HCEC 1CT (cell line): ENCODE data around the gene EDNRA.
"Not testable (repeated sequence)": the region's sequence is repeated elsewhere in the genome, so short reads cannot be mapped to it uniquely, and the experiment has no call there.

Experiments
- DNase-seq: peaks from one replicate; pipeline ENCODE4 v3.0.0-alpha.2; 2017

Gene EDNRA

DNA sequence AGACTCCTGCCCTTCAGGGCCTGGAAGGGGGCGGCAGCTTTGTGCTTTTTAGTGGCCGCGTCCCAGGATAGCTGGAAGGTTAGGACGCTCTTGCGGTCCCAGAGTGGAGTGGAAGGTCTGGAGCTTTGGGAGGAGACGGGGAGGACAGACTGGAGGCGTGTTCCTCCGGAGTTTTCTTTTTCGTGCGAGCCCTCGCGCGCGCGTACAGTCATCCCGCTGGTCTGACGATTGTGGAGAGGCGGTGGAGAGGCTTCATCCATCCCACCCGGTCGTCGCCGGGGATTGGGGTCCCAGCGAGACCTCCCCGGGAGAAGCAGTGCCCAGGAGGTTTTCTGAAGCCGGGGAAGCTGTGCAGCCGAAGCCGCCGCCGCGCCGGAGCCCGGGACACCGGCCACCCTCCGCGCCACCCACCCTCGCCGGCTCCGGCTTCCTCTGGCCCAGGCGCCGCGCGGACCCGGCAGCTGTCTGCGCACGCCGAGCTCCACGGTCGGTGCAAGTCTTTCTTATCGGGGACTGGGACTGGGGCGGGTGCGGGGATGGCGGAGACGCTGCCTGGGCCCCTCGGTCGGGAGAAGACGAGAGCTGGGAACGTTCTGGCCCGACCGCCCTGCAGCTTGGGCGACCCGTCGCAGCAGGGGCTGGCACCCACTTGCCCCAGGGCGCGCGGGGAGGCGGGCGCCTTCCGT, at the start of gene EDNRA:
TSS of gene EDNRA (plus strand) at position 207 of the 686 bp plus-strand sequence. CDS start 4,585 bp downstream, outside the sequence.
- DNase-seq: peak; percentile 26

DNA sequence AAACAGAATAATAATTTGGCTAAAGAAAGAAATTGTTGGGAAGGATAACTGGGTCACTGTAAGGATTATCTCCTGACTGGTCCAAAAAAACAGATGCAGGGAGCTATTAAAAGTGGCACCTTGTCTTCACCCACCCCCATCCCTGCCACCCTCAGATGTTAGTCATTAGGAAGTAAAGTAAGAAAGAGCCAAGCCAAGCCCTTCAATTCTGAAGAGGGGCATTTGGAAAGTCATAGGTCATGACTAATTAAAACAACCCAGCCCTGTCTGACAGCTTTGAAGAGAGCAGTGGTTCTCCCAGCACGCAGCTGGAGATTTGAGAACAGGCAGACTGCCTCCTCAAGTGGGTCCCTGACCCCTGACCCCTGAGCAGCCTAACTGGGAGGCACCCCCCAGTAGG, 46.5 kb upstream of the EDNRA start:
- not testable (repeated sequence) for DNase-seq

DNA sequence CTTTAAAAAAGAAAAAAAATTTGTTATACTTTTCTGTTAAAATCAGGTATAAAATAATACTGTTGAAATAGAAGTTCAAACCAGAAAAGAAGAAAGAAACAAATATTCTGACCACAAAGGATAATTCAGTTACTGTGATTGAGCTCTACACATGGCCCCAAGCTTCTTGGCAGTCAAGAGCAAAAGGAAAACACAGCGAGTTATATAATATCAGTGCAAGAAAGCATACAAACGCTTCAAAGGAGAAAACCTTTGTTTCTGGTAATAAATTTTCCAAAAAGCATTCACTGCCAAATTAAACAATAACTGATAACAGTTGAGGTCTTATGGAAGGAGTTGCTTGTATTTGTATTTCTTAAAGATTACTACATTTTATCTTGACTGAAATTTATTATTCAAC, 40.5 kb upstream of the EDNRA start:
- DNase-seq: no peak

DNA sequence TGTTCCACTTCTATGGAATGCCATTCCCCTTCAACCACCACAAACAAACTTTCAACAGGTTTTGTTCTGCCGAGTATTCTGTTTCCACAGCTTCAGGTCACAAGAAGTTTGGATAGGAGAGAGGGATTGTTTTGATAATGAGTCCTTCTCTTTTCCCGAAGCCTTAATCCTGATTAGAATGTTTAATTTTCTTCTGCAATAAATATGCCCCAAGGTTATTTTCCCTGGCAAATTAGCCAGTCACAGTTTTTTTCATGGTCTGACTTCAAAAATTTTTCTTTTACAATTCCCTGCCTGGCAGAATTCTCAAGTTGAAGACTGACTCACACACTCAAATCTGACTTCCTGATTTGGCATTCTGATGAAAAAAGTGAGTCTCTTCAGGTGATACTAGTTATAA, 33.1 kb upstream of the EDNRA start:
- DNase-seq: no peak

DNA sequence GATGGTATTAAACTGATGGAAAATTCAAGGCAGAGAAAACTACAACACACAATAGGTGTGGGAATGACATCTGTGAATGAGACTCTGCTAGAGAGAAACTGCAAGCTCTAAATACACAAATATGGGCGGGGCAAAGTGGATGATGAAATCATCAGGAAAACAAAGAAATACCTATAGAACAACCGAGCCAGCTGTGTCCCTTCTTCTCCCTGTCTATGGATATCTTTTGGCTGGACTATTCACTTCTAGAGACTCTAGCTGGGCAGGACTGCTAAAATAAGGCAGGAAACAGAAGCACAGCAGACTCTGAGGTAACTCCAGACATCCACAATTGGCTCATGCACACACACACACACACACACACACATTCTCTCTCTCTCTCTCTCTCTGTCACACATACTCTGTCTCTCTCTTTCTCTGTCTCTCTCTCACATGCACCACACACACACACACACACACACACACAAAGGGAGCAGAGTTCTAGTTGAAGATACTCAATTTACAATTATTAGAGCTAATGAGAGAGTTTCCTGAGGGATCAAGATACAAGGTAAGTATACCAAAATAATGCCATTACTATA, 27.2 kb upstream of the EDNRA start:
- DNase-seq: no peak

DNA sequence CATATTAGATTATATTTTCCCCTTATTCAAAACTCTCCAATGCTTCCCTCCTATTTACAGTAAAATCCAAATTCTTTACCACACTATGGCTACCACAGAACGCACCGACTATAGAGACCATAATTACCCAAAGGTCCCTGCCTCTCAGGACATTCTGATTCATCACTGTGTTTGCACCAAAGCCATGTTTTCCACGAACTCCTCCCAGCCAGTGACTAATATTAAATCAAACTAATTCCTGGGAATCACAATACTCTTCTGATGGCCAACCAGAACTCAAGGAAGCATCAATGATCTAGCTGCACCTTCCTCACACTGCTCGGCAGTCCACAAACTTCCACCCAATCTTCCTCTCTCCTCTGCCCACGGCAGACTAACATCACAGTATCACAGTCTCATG, 24.2 kb upstream of the EDNRA start:
- DNase-seq: no peak

DNA sequence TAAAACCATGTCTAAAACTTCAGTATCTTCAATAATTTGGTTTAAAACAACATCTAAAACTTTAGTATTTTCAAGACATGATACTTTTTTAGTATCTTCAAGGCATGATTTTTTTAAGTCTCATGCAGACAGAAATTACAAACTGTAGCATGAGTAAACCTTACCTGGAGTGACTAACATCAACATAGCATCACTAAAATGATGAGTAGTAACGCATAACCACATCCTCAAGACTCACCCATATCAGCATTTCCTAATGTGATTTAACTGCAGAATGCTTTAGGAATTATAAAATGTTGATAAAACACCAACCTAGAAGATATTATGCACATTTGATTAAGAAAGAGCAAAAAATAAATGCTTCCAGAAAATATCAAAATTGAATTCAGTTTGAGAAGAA, 19.7 kb upstream of the EDNRA start:
- no peak for DNase-seq

DNA sequence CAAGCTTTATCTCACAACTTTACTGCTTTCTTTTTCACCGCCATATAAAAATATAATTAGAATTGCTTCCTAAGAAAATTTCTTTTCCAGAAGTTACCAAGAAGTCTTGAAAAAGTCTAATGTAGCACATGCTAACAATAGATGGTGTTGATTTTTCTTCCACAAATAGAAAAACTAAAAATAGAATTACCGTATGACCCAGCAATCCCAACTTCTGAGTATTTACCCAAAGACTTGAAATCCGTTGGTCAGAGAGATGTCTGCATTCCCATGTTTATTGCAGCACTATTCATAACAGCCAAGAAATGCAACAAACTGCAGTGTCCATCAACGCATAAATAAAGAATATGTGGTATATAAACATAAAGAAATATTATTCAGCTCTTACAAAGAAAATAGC, 17.8 kb upstream of the EDNRA start:
- DNase-seq: no peak

DNA sequence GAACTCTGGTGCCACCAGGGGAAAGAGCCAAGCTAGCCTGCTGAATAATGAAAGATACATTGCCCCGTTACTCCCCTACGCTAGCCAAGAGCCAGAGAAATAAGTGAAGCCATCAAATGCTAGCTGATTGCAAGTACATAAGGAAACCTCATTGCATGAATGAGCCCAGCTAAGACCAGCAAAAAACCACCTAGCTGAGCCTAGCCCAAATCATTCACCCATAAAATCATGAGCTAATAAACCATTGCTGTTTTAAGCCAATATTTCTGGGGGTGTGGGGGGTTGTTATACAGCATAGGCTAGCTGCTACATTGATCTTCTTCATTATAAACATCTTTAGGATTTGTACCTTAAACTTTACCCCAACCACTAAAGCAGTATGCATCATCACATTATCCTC, 15.4 kb upstream of the EDNRA start:
- DNase-seq: no peak

DNA sequence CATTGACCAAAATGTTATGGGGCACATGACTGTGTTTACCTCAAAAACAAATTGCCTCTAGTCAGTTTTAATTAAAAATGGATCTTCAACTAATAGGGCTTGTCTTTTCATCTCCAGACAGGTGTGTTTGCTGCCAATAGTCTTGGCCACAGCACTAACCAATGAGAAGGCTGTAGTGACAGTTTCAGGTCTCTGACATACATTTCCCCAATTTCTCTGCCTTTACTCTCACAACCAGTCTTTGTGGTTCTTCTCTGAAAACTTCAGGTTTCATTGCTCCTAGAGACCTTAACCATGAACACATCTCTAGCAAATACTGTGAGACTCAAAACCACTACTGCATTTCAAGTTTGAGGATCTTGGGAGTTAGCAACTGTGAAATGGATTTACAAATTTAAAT, 3.5 kb upstream of the EDNRA start:
- DNase-seq: no peak

DNA sequence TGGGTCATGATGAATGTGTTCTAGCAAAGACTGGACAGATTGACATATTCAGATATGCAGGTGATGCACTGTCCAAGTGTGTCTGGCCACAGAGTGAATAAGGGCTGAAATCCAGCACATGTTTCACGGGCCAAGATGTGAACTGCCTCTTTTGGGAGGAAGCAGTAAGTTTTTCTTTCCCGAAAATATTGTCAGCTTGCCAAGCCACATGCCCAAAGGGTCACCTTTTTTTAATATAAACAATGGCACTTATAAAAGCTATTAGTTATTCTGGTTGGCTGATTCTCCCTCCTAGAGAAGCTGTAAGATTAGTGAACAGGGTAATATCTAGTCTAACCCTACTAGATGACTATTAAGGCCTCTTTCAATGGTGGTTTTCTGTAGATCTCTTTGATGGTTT, 1.5 kb upstream of the EDNRA start:
- DNase-seq: no peak

DNA sequence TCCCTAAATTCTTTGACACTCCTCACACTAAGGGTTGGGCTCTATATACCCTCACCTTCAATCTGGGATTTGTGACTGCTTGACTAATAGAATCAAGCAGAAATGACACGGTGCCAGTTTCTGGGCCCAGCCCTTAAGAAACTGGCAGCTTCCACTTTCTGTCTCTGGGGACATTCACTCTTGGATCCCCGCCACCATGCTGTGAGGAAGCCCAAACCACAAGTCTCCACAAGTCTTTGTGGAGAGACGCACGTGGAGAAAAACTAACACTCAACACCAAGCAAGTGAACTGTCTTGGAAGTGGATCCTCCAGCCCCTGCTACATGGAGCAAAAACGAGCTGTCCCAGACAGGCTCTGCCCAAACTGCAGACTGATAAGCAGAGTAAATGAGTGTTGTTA, 1.1 kb upstream of the EDNRA start:
- no peak for DNase-seq

DNA sequence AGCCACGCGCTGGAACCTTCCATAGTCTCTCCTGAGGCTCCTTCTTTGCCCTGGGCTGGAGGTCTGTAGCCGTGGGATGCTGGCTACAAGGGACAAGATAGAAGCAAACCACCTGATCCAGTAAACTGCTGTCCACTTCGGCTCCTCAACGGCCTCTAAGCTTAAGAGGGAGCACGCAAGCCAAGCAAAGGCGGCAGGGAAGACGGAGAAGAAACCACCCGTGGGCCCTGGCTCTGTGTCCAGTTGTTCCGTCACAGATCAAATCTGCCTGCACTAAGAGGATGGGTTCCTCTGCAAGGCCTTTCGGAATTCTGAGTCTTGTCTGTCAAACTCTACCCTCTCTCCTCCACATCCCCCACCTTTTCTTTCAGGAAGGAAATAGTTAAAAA, 401 bp upstream of the EDNRA start:
- DNase-seq: no peak

DNA sequence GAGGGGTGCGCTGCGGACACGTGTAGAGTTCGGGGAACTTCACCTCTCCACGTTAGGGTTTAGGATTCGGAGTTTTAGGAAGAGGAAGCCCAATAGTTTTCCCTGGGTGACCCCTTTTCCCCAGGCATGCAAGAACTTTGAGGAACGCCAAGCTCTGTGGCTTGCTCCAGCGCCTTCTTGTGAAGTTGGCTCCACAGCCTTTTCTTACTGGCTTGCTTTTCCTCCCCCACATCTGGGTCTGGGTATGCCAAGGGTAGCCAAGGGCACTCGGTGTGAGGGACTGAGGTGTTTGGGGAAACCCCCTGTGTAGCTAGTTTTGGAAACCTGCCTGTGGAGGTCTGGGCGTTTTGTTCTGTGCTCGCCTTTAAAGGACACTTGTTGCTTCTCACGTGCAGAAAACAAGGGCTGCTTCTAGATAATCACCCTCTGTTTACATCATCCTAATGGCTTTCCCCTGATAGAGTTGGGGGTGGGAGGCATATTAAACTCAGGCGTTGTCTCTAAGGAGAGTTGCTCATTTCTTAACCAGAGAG, 746 bp downstream of the EDNRA start:
- DNase-seq: no peak

DNA sequence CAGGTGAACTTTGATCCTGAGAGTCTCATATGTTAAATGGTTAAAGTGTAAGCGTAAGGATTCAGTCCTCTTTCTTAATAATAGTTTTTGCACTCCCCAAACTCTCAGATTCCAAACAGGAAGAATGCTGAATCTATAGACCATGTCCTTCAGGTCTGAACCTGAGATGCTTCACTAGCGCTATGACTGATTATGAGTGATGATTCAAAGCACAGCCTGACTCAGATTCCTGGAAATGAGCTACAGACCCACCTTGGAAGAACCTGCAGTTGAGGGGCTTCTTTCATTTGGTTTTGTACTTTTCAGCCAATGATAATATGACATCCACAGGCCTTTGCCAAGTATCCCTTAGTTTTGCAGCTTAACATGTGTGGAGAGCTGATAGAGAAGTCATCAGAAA, 1.4 kb downstream of the EDNRA start:
- DNase-seq: no peak

DNA sequence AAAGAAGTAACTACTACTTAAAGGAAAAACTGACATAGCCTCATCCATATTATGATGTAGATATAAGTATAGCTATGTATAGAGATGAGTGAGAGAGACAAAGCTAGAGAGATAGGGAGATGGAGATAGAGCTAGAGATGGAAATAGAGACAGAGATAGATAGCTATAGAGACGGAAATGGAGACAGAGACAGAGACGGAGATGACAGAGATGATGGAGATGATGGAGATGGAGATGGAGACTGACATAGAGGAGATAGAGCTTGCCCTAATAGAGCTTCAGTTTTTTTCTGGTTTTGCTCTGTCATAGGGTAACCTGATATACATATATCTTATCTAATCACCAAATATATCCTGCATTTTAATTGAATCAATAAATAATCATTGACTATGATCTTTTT, 4.3 kb downstream of the EDNRA start:
- DNase-seq: no peak

DNA sequence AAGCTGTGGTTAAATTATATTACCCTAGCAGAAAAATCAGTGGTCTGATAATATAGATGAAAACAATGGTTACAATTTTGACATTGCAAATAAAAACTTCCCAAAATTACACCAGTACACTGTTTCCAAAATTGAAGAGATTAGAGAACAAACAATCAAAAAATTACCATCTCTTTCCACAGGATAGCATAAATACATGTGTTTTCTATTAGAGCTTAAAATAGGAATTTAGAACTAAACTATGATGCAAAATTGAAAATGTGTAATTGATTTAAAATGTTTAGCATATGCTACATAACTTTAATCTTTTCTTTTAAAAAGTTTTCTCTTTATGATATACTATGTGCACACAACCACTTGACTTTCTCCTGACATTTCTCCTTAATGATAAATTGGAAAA, 6.7 kb downstream of the EDNRA start:
- no peak for DNase-seq

DNA sequence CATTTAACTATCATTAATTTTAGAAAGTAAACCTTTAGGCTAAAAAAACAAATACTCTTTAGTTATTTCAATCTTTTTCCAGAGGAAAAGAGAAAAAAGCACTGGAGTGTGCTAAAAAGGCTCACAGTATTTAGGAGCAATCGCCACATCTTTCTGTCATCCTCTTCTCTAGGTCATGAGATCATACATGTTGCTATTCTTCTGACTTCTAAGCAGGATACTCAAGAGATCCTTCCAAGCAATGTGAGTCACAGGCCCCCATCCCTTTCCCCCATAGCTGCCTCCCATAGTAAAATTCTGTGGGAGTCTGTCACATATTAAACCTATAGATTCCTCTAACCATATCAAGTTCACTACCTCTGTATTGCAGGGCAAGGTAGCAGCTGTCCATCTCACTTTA, 7.7 kb downstream of the EDNRA start:
- DNase-seq: no peak

DNA sequence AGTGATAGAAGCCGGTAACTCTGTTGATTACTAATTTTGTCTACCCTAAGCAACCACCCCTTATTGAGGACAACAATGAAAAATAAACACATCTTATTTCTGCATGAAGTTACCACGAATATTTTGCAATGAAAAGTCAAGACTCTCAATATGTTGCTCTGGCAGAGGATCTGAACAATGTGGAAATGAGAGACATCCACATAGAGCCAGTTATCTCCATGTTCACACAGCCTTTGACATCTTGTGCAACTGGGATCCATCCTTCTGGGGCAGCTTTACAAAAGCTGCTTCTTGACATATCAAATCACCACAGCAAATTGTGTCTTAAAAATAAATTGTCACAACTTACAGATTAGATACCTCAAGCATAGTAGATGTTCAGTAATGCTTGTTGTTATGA, 10.2 kb downstream of the EDNRA start:
- DNase-seq: no peak

DNA sequence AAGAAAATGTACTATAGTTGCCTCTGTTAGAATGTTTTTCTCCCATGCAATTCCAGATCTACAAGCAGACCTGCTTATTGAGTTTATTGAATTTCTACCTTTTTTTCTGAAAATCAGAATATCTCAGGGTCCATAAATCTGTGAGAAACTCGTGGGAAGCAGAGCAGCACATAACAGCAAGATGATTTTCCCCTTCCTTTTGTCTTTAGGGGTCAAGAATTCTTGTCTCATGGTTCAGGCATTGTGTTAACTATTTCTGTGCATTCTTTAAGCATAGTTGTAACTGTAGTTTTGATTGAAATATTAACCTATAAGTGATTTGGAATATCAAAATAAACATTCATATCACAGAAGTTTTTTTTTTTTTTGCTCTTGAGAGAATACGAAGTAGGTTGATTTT, 11.4 kb downstream of the EDNRA start:
- no peak for DNase-seq

DNA sequence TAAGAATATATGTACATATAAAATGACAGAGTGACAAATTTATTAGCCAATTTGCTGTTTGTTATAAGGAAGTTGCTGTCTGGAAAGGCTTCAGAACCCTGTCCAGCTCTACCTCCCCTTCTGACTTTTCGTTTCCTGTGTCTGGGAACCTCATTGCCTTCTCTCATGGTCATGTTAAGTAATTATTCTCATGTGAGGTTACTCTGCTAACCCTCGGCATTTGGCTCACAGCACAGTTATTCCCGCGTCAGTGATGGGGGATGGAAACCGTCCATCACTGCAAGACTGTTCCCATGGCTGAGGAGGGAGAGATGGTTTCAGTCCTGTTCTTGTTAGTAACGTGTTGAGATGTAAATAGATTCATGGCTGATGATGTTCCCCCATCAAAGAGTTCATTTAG, 11.9 kb downstream of the EDNRA start:
- DNase-seq: no peak

DNA sequence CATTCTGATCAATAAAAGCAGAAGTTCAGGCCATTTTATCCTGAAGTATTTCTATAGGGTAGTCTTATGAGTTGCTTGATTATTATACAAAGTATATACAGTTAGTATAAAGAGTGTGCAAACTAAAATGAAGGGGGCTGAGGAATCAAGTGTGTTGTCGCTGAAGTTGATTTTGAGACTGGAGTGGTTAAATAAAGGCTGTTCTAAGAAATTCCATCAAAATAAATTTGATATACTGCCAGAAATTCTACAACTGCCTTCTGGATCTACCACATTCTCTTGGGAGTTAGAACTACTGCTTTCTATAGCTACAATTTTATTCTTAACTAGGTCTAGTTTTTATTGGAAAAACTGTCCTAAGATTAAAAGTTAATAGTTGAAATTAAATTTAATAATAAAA, 12.4 kb downstream of the EDNRA start:
- DNase-seq: no peak

DNA sequence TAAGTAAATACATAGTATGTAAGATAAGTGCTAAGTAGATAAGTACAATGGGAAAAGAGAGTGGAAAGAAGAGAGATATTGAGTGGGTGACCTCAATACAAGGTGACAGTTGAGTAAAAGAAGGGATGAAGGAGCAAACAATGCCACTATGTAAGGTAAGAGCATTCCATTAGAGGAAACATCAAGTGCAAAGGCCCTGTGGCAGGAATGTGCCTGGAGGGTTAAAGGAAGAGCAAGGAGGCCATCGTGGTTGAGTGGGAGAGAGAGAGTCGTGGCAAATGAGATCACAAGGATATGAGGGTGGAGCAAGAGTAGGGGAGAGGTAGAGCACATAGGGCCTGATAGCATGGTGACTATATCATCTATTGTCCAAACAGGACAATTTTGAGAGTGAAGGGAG, 13.4 kb downstream of the EDNRA start:
- no peak for DNase-seq

DNA sequence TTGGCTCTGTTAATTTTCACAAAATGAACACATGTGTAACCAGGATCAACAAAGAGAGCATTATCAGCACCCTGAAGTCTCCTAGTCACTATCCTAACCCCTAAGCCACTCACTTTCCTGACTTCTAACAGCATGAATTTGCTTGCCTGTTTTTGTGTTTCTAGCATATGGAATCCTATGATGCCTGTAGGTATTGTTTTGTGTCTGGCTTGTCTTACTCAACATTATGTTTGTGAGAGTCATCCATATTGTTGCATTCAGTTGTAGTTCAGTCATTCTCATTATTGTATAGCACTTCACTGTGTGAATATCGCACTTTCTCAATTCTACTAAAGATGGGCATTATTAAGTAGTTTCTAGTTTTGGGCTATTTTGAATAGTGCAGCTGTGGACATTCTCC, 15.6 kb downstream of the EDNRA start:
- no peak for DNase-seq

DNA sequence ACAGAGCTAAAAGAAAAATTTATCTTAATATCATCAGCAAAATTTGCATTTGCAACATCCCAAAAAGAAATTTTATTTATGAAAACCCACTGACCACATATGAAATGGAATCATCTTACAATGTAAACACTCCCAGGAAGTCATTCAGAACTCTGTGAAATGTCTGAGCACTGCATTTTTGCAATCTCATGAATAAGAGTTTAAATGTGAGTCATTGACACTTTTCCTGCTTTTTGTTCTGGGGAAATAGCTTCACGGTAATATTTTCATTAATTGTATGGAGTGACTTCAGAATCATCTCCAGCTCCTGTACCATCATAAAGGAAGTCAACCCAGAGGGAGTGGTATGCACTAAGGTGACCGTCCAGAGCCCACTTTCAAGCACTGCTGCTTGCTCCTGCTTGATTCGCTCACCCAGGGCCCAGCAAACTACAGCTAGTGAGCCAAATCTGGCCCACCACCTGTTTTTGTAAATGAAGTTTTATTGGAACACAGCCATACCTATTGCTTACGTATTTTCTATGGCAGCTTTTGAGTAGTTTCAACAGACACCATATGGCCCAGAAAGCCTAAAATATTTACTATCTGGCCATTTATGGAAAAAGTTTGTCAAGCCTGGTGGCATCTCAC, 17.2 kb downstream of the EDNRA start:
- peak; percentile 67 for DNase-seq
